Measurements from ENCODE around the gene MIOX.

The MIOX gene

GRCh38 chr22:50536226-50536625, 49.6 kb downstream of the MIOX start:
- H3K9me3 ChIP-seq (ENCODE audit: control insufficient read depth in 1 of 2, low read length in 2 of 2), result no peaks in the 10 kb centered on the region
- no peak overlapping the region for H3K9ac ChIP-seq (ENCODE audit: low read depth in 1 of 2, low read length in 2 of 2)
- no peak overlapping the region for H3K4me3 ChIP-seq (ENCODE audit: low read depth in 1 of 2, low read length in 2 of 2)
- H3K36me3 ChIP-seq (ENCODE audit: control insufficient read depth in 1 of 2, insufficient read depth in 2 of 2, low read length in 2 of 2), result no peaks in the 10 kb centered on the region
- no peaks in the 10 kb centered on the region for H3K27me3 ChIP-seq (ENCODE audit: control insufficient read depth in 1 of 2, insufficient read depth in 2 of 2, low read length in 2 of 2)
- H3K4me1 ChIP-seq (ENCODE audit: control insufficient read depth in 1 of 2, insufficient read depth in 2 of 2, low read length in 2 of 2), result peaks cover 22 to 27% of the 10 kb centered on the region in 2 donors
- no peak overlapping the region for H3K27ac ChIP-seq (ENCODE audit: low read depth, low read length)

- H3K27me3 ChIP-seq (ENCODE audit: control insufficient read depth in 1 of 2, insufficient read depth in 2 of 2, low read length in 2 of 2), result no peaks in the 10 kb centered on the region
Measured at GRCh38 chr22:50537765-50538164, 51.1 kb downstream of the MIOX start.

More at GRCh38 chr22:50537765-50538164, 51.1 kb downstream of the MIOX start:
- Histone ChIP-seq H3K9me3 (ENCODE audit: control insufficient read depth in 1 of 2, low read length in 2 of 2) (no peaks in the 10 kb centered on the region), H3K4me3 (ENCODE audit: low read depth in 1 of 2, low read length in 2 of 2) (no peak overlapping the region), H3K9ac (ENCODE audit: low read depth in 1 of 2, low read length in 2 of 2) (no peak overlapping the region), H3K4me1 (ENCODE audit: control insufficient read depth in 1 of 2, insufficient read depth in 2 of 2, low read length in 2 of 2) (peaks cover 22 to 28% of the 10 kb centered on the region in 2 donors), H3K36me3 (ENCODE audit: control insufficient read depth in 1 of 2, insufficient read depth in 2 of 2, low read length in 2 of 2) (no peaks in the 10 kb centered on the region), H3K27ac (ENCODE audit: low read depth, low read length) (peak overlapping the region; percentile 85)
